GM21367 (cell line): ENCODE results near the gene GPC5.

Experiments
- ATAC-seq: cut with Tn5 transposase; IDR thresholded peaks from one replicate; pipeline ENCODE4 v1.9.1; 2021; ENCODE audit not compliant: unreplicated experiment

The GPC5 gene

DNA sequence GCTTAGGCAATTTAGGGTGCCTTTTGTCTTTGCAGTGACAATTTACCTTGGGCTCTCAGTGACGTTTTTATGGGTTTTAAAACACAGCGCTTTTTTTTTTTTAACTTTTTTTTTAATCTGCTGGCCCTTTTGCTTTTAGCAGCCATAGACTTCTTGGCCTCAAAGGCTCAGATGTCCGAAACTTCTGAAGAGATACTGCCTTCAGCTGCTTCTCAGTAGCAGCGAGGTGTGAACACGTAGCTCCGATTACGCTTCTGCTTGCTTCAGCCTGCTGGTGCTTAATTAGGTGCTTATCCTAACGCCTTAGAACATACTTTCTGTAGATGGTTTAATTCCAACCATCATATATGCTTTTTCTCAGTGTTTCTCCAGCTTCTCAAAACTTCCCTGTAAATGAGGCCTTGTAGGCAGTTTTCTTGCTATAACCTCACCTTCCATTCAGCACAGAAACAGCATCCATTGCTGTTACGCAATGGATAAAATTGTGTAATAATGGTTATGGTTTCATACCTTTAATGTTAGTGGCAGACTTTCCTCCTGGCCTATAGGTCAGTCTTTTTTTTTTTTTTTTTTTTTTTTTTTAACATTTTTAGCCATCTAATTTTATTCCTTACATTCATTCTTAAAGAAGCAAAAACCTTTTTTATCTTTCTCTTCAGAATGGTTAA, 723.9 kb downstream of the GPC5 start:
- ATAC-seq = no peak

DNA sequence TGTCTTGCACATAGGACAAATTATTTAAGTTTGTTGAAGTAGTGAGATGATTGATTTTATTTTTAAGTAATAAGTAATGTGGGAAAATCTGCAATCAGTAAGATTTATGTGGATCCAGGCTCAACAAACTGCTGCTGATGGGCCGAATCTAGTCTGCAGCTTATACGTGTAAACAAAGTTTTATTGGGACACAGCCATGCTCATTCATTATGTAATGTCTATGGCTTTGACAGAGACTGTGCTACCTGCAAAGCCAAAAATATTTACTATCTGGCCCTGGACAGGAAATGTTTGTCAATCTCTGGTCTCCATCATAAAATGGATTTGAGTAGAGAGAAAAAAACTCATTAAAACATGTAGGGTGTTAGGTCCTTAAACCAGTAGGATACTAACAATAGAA, 728.0 kb downstream of the GPC5 start:
- ATAC-seq = no peak

DNA sequence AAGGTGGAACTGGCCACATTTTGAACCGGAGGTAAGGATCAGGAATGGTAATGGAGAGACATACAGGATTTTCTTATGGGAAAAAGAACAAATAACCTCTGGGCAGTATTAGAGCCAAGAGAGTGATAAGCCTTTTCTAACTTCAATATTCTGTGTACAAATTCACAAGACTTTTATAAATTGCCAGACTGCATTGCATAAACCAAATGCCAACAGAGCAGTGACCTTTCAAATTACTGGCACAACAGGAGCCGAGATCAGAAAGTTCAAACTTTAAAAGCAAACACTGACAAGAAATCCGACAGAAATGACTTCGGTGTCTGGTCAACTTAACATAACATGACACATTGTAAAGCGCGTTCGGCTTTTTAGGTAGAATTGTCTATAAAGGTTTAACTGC, 737.1 kb downstream of the GPC5 start:
- no peak for ATAC-seq

DNA sequence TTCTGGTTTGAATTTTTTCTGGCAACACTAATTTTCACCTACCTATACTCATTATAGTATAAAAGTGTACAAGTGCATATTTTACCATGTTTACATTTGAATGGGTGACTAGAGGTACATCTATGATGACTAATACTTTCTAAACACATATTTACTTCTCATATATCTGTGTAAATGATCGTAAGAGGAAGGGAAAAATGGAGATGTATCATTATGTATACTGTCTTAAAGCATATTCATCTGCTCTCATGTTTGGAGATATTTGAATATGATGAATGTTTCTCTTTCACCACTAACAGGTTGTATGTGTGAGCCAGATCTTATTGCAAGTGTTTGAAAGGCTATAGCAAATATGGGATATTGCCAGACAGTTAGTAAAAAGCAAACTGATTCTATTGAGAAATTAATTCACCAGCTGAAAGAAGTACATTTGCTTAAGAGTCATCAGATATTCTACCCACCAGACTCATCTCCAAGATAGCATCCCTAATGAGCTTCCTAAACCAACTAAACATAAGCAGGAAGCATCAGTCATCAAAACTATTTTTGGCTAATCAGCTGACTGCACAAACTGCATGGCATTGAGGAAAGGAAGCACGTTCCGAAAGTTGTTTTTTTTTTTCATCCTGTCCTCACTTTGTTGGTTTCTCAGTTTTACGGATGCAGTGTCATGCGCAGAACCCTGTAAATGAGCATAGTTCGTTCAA, 738.2 kb downstream of the GPC5 start:
- ATAC-seq = no peak

DNA sequence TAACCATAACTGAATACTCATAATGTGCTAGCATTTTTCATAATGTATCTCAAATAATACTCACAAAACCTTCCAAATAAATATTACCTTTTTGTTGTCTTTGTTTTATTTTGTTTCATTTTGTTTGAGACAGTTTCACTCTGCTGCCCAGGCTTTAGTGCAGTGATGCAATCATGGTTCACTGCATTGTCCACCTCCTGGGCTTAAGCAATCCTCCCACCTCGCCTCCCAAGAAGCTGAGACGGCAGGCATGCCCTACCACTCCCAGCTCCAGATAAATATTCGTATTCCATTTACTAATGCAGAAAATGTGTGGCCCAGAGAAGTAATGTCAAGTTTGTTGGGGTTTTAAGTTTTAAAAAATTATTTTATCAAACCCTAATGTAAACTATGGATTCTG, 739.1 kb downstream of the GPC5 start:
- ATAC-seq = no peak

DNA sequence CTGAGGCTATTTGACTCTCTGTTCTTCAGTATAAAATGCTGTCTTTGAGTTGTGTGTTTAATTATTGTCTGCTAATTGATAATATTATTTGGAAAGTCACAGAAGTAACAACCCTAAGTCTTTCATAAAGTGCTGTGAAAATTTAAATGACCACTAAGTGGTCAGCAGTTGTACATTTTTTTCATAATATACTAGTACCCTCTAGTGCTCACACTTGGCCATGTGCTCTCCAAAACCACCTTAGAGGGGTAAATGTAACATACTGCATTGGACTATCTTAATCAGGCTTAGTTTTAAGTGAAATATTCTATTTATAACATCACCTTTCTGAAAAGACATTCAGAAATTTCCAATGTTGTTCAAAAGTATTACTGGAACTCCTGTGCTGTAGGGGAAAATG, 745.3 kb downstream of the GPC5 start:
- no peak for ATAC-seq

DNA sequence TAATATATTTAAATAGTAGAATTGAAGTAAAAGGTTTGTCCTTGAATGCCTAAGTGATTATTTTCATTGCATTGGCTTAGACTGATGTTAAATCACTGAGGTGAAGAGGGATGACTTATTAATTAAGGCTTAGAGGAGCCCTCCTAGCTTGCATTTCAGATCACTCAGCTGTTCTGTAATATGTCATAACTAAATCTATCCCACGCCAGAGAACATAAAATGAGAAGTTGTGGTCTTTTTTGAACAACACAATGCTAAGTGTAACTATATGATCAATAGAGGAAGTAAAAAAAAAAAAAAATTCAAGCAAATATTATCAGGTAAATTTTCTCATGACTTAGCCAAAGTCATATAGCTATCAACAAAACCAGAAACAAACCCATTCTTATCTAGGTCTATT, 752.2 kb downstream of the GPC5 start:
- no peak for ATAC-seq

DNA sequence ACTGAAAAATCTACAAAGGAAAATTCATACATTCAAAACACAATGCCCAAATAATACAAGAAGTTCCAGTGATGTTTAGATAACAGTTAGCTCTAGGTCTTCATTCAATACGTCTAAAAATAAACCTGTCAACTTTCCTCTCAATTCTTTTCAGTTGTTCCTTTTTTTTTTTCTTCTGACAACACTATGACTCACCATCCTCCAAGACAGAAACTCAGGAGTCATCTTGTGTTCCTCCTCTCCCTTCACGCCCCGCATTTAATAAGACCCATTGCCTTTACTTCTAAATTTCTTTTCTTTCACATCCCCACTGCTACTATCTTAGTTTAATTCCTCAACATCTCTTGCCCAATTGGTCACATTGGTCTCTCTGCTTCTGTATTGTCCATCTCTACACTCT, 759.9 kb downstream of the GPC5 start:
- ATAC-seq = no peak

DNA sequence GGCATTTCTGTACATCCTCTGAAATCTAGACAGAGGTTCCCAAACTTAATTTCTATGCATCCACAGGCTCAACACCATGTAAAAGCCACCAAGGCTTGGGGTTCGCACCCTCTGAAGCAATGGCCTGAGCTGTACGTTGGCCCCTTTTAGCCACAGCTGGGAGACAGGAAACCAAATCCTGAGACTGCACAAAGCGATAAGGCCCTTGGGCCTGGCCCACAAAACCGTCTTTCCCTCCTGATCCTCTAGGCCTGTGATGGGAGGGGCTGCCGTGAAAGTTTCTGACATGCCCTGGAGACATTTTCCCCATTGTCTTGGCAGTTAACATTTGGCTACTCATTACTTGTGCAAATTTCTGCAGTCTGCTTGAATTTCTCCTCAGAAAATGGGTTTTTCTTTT, 766.4 kb downstream of the GPC5 start:
- no peak for ATAC-seq

DNA sequence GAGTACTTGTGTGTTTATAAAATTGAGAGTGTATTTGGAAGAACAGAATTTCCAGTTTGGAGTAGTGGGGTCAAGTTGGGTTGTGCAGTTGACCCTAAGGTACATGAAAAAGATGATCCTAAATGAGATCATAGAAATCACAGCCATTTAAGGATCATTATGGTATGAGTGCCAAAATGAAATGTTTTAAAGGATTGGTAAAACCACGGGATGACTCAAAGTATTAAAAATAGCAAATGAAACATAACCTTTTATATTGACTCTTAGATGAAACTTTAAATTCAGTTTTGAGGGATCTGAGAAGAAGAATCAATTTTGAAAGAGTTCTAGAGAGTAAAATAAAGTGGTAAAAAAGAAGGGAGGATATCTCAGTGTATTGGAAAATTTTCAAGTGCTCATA, 773.8 kb downstream of the GPC5 start:
- no peak for ATAC-seq

DNA sequence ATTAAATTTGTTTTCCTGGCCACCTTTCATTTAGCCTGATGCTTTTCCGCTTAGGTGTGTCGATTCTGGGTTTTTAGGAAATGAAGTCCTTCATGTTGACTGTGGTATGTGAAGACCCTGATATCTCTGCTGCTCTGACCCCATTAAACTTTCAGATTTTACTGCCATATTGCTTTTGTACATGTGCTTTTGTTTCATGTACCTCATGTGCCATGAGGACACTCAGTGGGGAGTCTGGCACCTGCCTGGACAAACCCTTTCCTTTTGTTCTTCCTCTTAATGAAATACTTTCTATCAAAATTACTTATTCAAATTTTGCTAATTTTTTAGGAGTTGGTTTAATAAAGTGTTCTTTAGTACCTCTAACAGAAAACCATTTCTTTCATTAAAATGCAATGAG, 774.8 kb downstream of the GPC5 start:
- ATAC-seq = no peak

DNA sequence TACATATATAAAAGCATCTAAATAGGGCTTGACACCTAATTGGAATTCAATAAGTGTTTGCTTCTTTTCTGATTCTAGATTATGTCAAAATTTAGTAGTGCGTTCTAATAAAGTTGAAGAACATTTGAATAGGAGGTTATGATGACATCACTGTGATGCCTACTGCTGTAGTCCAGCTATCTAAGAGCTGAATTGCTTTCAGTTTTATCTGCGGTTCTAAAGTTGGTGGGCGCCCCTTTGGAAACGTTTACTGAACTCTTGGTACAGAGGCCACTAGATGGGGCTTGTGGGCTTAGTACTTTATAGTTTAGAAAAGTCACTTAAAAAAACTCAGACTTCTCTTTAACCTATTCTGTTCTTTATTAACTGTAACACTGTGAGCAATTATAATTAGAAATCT, 776.9 kb downstream of the GPC5 start:
- no peak for ATAC-seq

DNA sequence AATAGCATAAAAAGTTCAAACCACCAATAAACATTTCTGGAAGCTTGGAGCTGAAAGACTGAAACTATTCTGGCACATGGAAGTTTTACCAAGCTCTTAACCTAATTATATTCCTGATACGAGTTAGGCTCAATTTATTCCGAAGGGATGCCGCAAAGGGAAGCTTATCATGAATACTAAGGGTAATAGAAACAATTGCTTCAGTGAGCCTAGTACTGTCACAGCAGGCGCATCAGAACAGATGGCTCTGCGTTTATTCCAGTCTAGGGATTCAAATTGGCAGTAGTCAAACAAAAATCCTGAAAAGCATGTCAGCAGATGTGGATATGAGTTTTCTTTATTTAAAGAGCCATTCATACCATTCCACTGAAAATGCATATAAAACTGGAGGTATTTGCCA, 779.5 kb downstream of the GPC5 start:
- ATAC-seq = no peak

DNA sequence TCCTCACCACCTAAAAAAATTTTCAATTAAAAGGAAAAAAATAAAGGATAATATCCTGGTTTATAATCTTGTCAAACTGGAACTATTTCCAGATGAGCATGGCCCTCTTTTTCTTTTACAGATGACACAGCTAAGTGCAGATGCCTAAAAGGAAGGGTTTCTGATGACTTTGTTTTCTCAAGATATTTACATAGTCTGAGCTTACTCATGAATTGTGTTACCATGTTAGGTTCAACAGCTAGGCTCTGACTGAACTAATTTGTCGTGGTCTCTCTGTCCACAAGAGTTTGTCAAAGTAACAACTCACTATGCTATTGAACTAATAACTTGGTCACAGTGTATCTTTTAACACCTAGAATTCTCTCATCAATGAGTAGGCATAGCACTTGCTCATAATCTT, 780.8 kb downstream of the GPC5 start:
- no peak for ATAC-seq

DNA sequence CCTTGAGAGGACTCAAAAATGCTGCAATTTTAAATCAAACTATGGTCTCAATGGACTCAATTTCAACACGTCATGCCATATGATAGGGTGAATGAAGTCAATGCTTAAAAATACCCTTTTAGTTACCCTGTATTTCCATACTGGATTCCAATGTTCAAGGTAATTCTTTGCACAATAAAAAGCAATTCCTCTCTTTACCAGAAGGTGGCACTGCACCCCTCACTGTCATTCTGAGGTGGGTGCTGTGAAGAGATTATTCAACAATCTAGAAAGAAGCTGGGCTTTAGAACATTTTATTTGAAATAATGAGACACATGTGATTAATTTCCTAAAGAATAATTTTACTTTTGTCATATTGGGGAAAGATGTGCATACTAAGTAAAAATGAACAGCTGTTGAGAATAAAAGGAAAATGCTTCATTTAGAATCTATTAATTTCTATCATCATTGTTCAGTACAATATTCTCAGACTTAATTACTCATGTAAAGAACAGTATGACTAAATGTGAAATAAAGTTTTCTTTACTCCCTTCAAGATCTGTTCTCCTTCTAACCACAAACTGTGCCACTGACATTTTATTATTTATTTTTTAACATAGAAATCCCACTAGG, 789.1 kb downstream of the GPC5 start:
- ATAC-seq = peak; percentile 88

DNA sequence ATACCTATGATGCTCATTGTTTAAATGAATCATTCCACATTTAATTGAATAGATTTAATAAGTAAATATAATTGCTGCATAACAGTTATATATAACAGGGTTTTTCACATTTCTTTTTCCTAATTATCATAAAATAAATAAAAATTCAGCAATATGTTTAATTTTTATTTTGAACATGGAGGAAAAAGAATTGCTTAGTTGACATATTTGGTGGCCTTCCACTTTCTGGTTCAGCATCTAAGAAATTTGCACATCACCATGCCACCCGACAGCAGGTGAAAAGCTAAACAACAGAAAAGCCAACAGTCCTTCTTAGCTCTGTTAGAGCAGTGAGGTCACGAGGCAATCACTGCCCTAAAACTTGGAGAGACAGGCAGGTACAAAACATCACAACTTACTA, 790.2 kb downstream of the GPC5 start:
- ATAC-seq = no peak

DNA sequence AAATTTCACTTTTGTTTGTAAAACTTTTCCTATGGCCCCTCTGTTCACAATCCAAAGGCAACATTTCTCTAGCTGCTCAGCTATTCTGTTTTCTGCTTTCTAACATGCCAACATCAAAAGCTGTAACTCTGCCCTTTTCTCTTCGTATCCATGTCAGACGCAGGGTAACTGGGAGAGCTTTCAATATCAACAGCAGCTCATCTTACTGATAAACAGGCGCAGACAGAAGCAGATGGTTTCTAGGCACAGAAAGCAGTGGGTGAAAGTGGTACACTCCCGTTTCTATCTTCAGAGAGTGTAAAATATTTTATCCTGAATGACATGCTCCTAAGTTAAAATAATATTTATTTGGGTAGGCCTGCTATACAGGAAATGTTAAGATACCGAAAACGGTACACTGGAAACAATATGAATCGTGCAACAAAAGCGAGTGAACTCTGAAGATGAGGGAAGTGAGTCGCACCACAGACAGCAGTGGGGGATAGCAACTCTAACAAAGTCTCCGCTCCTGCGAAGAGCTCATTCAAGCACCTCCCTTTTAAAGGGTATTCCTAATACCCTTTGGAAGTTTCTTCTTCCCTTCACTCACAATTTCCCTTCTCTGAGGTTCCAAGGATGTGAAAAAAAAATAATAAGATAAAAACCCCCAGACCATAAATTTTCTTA, 798.3 kb downstream of the GPC5 start:
- ATAC-seq = no peak

DNA sequence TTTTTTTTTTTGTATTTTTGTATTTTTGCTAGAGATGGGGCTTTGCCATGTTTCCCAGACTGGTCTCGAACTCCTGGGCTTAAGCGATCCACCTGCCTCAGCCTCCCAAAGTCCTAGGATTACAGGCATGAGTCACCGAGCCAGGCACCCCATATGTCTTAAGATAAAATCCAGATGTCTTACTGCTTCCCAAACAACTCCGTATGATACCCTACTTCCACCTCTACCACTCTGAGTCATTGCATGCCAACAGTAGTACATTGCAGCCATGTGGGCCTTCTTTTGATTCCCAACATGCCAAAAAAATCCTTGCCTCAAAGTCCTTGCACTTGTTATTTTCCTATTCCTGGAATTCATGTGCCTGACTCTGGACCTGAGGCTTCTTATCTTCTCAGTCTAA, 799.2 kb downstream of the GPC5 start:
- ATAC-seq = no peak

DNA sequence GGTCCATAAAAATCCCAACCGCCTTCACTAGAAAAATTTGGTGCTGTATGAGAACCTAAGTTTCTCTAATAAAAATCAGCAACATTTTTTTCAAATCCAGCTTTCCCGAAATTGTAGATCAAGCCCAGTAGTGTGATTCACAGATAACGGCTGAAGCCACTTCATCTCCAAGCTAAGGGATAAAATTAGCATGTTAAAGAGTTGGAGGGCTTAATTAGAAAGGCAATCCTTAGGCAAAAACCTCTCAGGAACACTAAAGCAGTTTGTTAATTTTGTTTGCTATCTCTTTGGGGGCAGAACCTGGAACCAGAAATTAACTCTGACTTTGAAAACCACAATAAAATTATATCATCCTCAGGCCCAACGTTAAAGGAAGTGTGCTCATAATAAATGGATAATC, 820.2 kb downstream of the GPC5 start:
- ATAC-seq = no peak

DNA sequence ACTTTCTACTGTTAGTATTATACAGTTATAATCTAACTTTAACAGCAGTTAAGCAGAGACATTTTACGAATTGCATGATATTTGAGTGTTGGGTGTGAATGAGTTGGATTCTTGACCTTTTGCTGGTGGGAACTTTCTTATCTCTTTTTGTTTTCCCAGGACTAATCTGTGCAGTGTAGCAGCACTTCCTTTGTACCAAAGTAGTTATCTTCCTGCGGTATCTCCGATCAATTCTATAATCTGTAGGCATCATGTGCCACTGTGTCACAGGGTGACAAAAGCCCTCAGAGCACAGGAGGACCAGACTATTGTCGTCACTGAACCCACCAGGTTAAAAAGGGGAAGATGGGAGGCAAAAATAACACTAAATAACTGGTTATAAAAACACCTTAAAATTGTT, 823.5 kb downstream of the GPC5 start:
- ATAC-seq = no peak

DNA sequence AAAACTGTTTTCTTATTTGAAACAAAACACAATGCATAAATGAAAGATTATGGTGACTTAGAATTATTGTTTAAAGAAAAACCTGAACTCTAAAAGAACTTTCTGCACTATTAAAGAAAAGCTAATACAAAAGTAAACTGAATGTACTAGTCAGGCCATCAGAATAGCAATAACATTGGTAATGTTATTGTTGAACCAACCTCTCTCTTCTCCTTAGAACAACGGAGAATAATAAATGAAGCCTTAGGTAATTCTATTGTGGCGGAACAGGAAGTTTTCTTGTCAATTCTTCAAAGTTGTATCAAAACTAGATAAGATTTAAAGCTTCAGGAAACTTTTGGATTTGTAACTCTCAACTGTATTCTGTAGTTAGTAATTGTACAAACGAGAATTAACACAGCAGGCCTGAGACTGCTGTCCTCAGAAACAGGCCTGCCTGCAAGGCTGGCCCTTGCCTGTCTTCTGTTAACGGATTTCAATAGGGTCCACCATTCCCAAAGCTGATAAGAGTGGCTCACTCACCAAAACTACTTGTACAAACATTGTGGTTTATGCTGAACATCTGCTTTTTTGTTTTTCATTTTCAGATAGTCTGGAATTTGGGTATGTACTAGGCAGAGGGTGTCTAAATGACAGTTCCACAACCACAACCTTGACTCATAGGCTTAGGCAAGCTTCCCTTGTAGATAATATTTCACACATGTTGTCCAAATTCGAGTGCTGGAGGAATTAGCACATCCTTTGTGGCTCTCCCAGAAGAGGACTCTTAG, 825.8 kb downstream of the GPC5 start:
- ATAC-seq = no peak
